Measurements from ENCODE around the gene CHST15.
A peak's percentile ranks its signal among the peaks of the same experiment; 100 is the strongest.

The CHST15 gene

DNA sequence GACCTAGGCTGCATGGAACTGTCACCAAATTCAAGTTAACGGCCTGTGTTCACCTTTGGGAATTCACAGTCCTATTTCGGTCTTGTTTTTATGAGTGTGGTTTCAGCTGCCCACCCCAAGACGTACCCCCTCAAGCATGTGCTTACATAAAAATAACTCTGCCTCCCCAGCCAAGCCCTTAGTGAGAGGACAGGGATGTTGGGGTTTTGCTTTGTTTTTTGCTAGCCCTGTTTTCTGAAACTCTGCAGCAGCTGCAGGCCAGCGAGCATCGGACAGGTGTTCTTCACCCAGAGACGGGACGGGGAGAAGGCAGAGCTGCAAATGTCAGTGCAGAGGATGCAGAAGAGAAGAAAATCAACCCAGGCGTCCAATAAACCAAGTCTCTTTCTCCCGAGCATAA is 13.5 kb downstream of the CHST15 start:
- DNase-seq, result no peak

DNA sequence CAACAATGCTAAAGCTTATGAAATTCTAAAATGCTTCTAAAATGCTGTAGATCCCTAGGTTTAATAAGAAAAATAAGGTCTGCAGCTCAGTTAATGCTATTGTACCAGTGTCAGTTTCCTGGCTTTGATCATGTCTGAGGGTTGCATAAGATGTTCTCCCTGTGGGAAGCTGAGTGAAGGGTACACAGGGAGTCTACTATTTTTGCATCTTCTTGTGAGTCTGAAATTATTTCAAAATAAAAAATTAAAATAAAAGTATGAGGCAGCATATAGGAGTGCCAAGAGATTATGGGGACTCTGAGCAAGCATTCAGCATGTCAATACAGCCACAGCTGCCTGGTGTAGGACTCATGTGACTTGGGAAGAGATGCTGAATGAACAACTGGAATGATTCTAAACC is 14.7 kb downstream of the CHST15 start:
- DNase-seq, result no peak

DNA sequence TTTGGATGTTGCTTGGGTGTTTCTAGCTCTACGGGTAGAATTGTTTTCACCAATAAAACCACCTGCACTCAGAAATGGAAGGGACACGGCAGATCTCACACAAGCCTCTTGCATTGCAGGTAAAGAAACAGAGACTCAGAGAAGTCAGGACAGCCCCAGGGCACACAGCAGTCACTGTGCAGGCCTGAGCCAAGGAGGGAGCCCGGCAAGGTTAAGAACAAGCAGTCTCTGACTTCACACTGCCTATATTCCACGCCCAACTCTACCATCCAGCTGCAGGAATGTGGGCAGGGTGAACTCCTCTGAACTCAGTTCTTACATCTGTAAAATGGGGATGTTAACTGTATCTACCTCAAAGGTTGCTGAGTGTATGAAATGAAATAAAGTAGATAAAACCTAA is 15.4 kb downstream of the CHST15 start:
- DNase-seq, result no peak

DNA sequence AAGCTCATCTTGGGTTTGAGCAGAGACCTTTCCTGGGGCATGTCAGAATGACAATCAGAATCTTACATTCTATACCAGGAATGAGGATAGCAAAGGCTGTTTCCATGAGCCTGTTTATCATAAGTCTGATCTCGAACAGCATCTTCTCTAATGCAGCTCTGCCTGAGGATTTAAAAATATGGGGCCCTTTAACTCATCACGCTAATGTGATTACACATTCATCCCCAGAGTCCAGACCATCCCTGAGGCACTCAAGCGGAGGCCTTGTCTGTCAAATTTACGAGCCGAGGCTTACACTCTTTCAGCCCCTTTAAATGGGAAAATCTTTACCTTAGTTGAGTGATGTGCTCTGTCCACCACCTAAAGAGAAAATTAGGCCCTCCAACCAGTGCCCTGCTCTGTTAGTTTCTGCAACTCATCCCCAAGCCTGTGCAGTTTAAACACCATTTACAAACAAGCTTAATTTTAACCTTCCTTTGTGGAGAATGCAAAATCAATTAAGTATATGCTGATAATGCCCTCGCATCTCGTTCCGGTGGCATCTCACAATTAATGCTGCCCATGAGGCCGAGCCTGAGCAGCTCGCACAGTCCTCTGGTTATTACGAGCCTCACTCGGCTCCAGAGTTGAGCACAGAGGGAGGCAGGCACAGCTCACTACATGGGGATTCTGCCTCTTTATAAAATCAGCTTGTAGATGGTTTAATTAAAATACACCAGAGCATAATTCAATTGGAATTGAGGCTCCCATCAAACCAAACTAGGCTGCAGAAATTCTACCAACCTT is 16.0 kb downstream of the CHST15 start:
- DNase-seq, result no peak

DNA sequence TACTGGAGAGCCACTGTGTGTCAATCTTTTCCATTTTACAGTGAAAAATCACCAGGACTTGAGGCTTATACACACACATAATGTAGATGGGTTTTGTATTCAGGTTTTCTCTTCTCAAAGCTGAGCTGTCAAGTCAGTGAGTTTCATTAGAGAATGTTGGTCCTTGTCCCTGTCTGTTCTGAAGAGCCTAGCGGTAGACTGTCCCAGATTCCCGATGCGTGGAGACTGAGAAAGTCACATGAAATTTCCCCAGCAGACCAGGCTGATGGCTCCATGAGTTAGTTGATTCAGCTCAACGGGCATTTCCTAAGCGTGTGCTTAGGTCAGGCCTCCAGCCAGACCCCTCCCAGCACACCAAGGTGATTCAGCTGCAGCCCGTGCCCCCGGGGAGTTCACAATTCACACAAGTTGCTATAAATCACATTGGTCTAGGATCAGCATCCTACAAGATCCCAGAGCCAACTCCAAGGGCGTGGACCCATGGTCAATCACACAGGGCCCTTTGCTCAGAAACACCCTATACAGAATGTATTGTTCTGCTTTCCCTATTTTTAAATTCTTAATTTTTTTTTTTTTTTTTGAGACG is 17.2 kb downstream of the CHST15 start:
- no peak for DNase-seq

DNA sequence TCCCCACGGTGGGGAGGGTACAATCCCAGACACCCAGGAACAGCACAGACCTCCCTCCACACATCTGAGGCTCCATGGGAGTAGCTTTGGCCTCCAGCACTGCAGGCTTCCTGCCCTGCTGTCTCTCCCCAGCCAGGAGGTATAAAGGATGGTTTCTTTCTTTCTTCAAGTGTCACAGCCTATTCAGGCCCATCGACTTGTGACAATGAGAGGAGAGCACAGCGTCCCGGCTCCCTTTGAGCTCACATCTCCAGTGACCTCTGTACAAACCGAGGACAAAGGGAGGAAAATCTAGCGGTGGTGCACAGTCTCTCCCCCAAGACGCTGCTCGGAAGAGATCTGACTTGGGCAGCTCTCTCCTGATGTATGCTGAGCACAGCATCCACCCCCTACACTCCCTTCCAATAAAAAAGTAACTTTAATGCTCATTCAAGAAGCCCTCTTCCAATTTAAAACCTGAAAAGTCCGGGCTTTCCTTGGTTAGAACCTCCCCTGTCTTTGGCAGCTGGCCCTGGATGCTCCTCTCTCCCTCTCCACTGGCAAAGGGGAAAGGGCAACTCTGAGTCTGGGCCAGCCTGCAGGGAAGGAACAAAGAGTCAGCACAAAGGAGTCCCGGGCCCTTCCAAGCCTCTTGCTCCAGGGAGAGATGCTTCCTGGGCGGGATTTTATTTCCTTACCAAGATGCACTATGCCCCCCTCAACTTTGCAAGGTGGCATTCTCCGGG is 18.0 kb downstream of the CHST15 start:
- no peak for DNase-seq

DNA sequence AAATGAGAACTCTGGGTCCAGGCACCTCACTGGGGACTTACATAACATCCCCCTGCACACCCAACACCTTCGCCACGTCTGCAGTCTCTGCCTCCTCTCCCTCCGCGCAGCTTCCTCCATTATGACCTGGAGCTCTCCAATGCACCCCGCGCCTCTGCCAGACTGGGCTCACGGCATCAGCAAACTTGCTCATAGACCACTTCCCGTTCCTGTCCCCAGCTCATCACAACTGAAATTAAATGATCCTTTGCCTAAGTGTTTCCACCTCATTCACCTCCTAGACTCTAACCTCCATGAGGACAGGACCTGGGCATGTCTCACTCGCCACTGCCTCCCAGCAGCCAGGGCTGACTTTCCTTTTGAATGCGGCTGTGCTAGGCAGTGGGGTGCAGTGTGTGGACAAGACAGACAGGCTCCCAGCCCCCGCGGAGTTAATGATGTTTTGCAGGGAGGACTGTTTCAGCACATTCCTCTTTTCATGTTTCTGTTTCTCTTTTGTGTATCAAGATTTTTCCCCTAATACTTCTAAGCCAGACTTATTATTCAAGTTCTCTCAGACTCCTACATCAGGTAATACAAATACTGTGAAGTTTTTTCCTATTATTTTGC is 18.8 kb downstream of the CHST15 start:
- no peak for DNase-seq

DNA sequence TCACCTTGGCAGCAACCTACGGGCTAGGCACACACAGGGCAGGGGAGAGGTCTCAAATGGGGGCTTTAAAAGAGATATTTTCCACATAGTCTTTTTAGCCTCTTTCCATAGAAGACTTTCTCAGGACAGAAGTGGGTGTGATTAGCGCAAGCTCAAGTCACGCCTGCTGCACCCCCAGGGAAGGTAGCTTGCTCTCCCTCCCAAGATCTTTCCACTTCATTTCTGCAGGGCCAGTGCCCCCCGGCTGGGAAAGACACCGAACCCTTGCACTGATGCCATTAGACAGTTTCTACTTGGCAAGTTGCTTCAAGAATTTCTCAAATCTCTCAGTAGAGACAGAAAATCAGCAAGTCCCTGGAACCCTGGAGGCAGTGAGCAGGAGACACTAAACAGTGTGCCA is 19.4 kb downstream of the CHST15 start:
- DNase-seq, result no peak

DNA sequence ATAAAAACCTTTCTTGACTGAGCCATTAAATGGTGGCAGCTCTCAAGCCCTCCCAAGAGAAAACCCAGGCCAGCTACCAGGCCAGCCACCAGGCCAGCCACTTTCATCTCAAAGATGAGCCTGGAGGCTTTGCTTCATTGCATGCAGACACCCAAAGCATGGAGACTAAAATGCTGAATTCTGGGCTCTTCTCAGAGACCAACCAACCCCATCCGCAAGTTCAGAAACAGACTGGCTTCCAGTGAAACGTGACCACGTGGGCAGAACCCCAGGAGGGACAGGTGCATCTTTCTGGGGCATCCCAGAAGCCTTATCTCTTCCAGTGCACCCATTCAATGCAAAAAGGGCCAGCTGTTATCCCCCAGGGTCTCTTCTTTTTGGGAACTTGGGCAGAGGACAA is 20.9 kb downstream of the CHST15 start:
- DNase-seq, result no peak

DNA sequence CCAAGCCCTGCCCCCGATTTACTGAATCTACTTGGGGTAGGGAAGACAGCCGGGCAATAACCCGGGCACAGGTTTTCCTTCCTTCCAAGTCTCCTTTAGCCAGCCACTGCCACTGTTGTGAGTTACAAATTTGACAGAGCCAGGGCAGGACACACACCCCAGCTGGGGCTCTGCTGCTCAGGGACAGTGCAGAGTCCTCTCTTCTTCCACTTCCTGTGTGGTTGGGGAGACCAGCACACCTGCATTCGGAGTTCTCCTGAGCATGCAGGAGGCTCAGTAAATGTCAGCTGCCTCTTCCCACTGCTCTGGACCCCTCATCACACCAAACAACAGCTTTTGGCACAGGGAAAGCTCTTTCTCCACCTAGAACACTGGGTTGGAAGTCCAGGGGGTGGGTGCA is 21.3 kb downstream of the CHST15 start:
- DNase-seq, result no peak

DNA sequence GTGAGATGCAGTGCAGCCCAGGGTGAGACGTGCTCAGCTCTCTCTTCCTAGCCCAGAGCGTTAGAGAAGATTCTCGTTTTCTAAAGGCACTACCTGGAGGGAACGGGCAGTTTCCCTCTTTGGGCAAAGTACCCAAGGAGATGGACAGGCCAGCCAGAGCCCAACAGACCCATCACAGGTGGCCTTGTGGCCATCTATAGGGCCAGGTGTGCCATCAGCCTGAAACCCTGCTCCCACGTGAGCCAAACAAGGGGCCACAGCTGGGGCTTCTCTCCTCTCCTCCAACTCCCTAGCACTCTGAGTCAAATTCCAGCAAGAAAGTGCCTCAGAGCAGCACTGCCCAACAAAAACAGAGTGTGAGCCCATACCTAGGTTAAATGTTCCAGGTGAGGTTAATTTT is 22.3 kb downstream of the CHST15 start:
- no peak for DNase-seq

DNA sequence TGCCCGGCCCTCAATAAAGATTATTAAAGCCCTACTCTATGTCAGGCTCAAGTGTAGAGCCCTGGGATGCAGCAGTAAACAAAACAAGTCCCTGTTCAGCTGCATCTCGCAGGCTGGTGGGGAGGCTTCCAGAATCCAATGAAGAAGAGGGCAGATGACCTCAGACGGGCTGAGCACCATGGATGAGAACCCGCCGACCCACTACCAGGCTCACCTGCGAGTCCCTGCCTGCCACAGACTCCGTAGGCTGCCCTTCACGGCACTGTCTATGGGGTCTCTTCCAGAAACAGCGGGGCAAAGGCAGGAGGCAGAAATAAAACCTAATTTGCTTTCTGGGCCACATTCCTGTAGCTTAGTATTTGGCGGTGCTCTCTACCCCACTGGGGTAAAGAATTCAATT is 22.7 kb downstream of the CHST15 start:
- DNase-seq, result no peak

DNA sequence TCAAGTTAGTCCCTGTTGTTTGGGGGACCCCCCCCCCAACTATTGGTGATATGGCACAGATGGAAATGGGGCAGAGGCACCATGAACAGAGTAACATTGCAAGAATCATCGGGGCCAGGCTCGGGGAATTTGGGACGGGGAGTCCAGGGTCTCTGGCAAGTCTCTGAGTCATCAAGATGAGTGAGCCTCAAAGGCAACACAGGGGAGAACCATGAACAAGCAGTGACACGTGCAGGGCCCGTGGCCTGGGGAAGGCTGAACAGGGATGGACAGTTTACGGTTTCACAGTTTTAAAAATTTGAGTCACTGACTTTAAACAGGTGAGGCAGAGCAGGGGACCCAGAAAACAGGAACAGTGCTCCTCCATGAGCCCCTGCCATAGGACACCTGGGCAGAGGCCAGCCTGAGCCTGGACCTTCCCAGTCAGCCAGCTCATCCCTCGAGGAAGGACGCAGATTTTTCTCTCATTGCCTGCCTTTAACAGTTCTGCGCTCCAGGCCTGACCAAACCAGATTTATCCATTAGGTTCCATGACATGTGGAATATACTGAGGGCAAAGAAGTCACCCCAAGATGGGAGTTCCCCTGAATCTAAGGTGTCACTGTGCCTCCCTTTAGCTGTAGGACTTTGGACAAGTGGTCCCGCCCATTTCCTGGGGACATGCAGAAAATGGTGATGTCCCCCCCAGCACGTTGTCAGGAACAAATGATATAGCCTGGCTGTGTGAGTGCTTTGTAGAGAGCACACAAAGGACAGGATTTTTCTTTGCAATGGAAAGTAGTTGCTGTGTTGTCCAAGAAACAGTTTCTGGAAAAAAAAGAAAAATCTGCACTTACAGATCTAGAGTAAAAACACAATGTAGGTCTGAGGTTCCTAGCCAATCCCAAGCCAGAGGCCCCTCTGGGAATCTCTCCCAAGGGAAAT is 23.8 kb downstream of the CHST15 start:
- no peak for DNase-seq

DNA sequence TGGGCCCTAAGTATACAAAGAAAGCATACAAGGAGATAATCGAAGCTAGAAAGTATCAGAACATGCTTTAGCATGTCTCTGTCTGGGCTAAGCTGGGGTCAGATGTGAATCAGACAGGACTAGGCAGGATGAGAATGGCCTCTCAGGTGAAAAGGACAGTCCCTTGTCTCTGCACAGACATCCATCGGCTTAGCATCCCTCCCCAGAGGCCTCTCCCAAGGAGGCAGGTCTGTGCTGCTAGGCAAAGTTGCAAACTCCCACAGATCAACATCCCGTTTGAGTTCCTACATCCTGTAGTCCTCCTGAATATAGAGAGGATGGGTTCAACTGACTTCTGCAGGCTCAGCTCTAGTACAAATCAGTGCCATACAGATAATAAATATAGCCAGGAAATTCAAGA is 24.5 kb downstream of the CHST15 start:
- DNase-seq, result no peak

DNA sequence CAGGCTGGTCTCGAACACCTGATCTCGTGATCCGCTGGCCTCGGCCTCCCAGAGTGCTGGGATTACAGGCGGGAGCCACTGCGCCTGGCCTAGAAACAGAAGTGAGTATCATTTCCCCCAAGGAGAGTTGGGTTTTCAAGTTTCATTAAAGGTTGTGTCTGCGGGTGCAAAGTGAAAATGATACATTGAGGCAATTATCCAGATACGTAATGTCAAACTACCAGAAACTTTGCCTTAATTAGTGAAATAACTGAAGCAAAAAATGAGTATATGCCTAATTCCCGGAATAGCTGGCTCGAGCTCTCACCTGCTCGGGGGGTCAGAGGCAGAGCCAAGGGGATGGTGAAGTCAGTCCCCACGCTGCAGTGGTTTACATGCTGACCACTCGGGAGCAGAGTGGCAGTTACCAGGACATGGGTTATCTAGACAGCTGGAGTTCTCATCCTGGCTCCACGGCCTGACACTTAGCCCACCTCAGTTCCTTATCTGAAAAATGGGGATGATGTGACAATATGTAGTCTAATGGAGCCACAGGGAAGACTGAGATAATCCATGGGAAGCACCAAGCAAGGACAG is 25.5 kb downstream of the CHST15 start:
- no peak for DNase-seq

DNA sequence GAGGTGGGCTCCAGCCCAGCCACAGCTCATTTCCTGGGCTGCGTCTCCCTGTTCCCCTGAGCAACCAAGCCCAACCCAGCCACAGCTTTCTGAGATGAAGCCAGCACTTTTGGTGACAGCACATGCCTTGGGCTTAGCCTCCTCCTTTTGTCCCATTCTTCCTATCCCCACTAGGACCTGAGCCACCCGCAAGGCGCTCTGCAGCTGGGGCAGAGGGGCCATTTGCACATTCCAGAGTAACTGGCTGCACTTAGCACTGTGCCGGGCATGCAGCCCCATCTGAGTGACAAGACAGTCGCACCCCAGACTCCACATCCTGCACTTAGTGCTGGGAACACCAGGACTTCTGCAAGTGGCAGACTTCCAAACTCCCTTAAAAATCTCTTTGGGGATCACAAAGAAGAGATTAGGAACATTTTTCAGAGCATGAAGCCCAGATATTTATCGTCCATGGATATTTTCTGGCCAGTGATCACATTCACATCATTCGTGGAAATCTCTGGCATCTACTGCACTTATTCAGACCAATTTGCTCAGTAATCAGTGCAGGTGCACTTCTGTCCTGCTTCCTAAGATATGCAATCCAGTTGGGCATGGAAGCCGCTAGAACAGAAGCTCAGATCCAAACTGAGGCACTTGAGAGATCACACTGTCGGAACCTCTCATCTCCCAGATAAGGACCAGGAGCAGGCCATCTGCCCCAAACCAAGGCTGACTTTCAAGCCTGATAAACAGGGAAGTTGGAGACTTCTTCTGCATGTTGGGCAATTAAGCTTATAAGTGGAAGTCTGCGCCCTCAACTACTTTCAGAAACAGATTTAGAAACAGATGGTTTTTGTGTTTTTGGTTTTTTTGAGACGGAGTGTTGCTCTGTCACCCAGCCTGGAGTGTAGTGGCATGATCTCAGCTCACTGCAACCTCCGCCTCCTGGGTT is 26.4 kb downstream of the CHST15 start:
- peak; percentile 54 for DNase-seq

DNA sequence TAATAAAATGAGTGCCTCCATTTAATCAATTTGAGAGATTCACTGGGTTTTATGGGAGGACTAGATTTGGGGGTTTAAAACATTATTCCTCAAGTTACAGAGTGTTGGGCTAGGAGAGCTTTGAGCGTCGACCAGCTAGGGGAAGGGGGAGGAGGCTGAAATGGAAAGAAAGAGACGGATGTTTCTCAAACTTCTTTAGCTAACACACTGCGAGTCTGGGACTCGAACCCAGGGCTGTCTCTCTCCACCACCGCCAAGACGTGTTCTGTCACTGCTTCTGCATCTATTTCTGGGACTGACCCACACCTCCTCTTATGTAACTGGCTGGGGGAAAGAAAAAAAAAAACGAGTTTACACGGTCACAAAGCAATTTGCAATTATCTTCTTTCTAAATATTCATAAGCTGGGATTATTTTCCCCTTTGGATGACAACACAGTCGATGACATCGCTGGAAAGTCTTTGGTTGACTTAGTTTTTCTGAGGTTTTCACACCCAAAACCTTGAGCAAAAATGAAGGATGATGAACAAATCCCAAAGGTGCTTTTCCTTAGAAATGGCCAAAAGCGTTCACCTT is 27.2 kb downstream of the CHST15 start:
- no peak for DNase-seq

DNA sequence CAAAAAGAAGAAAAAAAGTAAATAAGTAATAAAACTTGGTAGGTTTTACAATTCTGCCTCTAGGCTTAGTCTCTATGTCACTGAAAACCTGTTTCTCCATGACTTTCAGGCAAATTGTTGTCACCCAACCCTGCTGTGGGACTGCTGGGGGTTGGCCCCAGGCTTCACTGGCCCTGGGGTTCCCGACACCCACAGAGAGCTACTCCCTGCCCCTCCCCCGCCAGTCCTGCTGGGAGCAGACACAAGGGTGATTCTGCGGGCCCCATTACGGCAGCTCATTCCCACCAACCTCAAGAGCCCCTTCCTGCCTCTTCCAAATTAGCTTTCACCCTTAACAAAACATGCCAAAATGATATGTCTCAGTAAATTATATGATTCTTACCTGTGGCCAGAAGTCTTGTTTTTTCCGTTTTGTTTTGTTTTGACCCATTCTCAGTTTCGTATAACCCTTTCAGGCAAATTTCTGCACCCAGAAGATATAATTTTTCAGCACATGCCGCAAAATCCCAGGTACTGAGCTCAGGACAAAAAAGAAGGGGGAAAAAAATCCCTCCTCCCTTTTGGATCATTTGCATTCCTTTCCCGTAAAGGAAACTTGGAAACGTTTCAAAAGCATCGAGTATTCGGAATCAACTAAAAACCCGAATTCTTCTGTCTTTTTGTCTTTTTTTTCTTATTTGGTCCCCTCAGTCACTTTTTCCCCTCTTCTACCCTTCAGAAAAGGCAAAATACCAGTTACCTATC is 27.8 kb downstream of the CHST15 start:
- no peak for DNase-seq

DNA sequence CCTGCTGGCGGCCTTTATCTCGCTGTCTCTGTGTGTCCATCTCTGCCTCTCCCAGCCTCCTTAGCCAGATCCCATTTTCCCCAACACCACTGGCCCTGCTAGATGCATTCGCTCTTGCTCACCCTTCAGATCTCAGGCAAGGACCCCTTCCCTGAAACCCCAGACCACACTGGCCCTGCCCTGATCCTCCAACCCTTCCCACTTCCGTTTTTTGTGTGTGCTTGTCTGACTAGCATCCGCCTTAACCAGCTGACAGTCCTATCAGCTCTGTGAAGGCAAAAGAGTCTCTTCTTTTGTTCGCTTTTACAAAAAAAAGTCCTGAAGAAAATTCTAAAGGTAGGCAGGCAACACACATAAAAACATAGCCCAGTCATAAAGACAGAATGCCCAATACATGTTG is 28.7 kb downstream of the CHST15 start:
- no peak for DNase-seq
